Hepatocyte (in vitro differentiated cells): Measurements from ENCODE around the gene ADD2. TPM values are rescaled to one million over a fixed set of nuclear protein-coding genes. Genes with fewer than 3 reads are reported as not detected.

Source experiments
- DNase-seq: peaks from one replicate; pipeline ENCODE4 v3.0.0-alpha.2; 2016; ENCODE audit warnings: low spot score
- H2AFZ ChIP-seq: fragments of 200-600 bp; sonication (generic); 2 replicates; pipeline ENCODE4 v1.6.0; 2016; ENCODE audit warnings: antibody characterized with exemption, mild to moderate bottlenecking
- H3K27ac ChIP-seq: fragments of 200-600 bp; sonication (generic); 2 replicates; pipeline ENCODE4 v1.5.1; 2016; ENCODE audit warnings: mild to moderate bottlenecking
- H3K27me3 ChIP-seq: fragments of 200-600 bp; sonication (generic); 2 replicates; pipeline ENCODE4 v1.6.1; 2016
- H3K36me3 ChIP-seq: fragments of 200-600 bp; sonication (generic); replicated peaks from 2 replicates; pipeline ENCODE4 v1.5.1; 2016; ENCODE audit warnings: low read depth; ENCODE audit not compliant: insufficient read depth
- H3K4me1 ChIP-seq: fragments of 200-600 bp; sonication (generic); 2 replicates; pipeline ENCODE4 v1.5.1; 2016; ENCODE audit warnings: mild to moderate bottlenecking, moderate library complexity; ENCODE audit not compliant: insufficient read depth
- H3K4me2 ChIP-seq: fragments of 200-600 bp; sonication (generic); 2 replicates; pipeline ENCODE4 v1.6.0; 2016
- H3K4me3 ChIP-seq: fragments of 200-600 bp; sonication (generic); 2 replicates; pipeline ENCODE4 v1.5.1; 2016; ENCODE audit warnings: mild to moderate bottlenecking
- H3K79me2 ChIP-seq: fragments of 200-600 bp; sonication (generic); 2 replicates; pipeline ENCODE4 v1.6.0; 2017; ENCODE audit warnings: mild to moderate bottlenecking
- H3K9me2 ChIP-seq: fragments of 200-600 bp; sonication (generic); replicated peaks from 2 replicates; pipeline ENCODE4 v1.6.0; 2017; ENCODE audit warnings: mild to moderate bottlenecking; ENCODE audit not compliant: insufficient read depth
- H3K9me3 ChIP-seq: fragments of 200-600 bp; sonication (generic); 2 replicates; pipeline ENCODE4 v1.5.1; 2016; ENCODE audit warnings: low read depth, mild to moderate bottlenecking
- H4K20me1 ChIP-seq: fragments of 200-600 bp; sonication (generic); 2 replicates; pipeline ENCODE4 v1.6.0; 2016; ENCODE audit warnings: mild to moderate bottlenecking; ENCODE audit not compliant: insufficient read depth, poor library complexity, severe bottlenecking
- EZH2 ChIP-seq: fragments of 200-600 bp; sonication (generic); IDR thresholded peaks from 2 replicates; pipeline ENCODE4 v1.6.1; 2016; ENCODE audit warnings: antibody characterized with exemption, mild to moderate bottlenecking, borderline replicate concordance
- EZH2phosphoT487 ChIP-seq: fragments of 200-600 bp; sonication (generic); IDR thresholded peaks from one replicate; pipeline ENCODE4 v1.6.1; 2018; ENCODE audit warnings: antibody characterized with exemption, mild to moderate bottlenecking, low read depth, moderate library complexity; ENCODE audit not compliant: unreplicated experiment, severe bottlenecking
- WGBS: methylation state at CpG from one replicate; pipeline ENCODE4 v1.1.6; 2016; ENCODE audit warnings: low lambda C conversion rate; ENCODE audit errors: missing lambda C conversion rate; 5-methylcytosine and 5-hydroxymethylcytosine counted together
- polyA plus RNA-seq: library from polyadenylated mRNA; unstranded; fragments of >200 nt; fragmentation: Nextera tagmentation; extraction: Ambion mirVana; gene quantifications from 2 replicates; pipeline ENCODE4 v1.2.1, GENCODE V29; 2016
- total RNA-seq: library from RNA; depleted of rRNA; stranded (reverse); fragments of >200 nt; gene quantifications from 2 replicates; pipeline ENCODE4 v1.2.3, GENCODE V29; 2014
- TF ChIP-seq, protein P1 (sequence below): fragments of 200-600 bp; sonication (generic); IDR thresholded peaks from 2 replicates; pipeline ENCODE4 v1.5.1; 2016; ENCODE audit warnings: antibody characterized with exemption, mild to moderate bottlenecking; ENCODE audit not compliant: poor library complexity

The ADD2 gene
- total and polyA plus RNA-seq, 2 experiments from 2014 or later, result 0.74 to 2.4 TPM

DNA sequence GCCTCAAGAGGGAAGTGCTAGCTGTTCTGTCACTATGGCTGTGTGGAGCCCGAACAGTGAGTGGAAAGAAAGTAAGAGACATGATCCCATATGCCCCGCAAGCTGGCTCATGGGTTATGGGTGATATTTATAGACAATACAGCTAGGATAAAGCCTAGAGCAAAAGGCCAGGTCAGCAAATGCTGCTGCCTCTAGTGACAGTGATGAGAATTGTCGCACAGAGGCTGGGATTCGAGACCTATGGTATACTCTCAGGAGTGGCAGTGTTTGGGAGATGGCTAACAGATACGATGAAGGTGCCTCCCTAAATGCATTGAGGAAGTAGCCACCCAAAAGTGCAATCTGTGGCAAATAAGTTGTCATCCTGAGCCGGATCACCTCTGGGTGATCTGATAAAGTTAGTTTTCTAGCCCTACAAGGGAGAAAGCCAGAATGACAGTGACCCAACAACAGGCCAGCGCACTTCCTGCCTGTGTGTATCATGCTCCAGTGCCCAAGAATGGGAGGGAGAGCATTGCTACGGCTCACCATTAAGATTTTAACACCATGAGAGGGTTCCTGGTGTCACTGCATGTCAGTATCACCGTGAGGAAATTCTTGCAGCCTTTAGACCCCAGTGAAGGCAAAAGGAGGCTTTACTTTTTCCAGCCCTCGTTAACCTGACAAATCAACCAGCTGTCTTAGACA, 122.1 kb downstream of the ADD2 start:
- 64% methylated on average over 10 of the region's 10 CpGs for WGBS
- Histone ChIP-seq H3K36me3 (no peaks in the 10 kb centered on the region), H3K4me2 (no peak overlapping the region), H3K27me3 (peaks cover 6% of the 10 kb centered on the region), H3K4me1 (no peaks in the 10 kb centered on the region), H3K79me2 (no peaks in the 10 kb centered on the region), H2AFZ (no peak overlapping the region), H3K9me3 (no peaks in the 10 kb centered on the region), H3K4me3 (no peak overlapping the region), H3K27ac (no peak overlapping the region), H3K9me2 (no peaks in the 10 kb centered on the region), H4K20me1 (no peaks in the 10 kb centered on the region)
- no peak for DNase-seq
- TF ChIP-seq EZH2, result no peak
- TF ChIP-seq, protein P1, sequence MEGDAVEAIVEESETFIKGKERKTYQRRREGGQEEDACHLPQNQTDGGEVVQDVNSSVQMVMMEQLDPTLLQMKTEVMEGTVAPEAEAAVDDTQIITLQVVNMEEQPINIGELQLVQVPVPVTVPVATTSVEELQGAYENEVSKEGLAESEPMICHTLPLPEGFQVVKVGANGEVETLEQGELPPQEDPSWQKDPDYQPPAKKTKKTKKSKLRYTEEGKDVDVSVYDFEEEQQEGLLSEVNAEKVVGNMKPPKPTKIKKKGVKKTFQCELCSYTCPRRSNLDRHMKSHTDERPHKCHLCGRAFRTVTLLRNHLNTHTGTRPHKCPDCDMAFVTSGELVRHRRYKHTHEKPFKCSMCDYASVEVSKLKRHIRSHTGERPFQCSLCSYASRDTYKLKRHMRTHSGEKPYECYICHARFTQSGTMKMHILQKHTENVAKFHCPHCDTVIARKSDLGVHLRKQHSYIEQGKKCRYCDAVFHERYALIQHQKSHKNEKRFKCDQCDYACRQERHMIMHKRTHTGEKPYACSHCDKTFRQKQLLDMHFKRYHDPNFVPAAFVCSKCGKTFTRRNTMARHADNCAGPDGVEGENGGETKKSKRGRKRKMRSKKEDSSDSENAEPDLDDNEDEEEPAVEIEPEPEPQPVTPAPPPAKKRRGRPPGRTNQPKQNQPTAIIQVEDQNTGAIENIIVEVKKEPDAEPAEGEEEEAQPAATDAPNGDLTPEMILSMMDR, result peak; percentile 6
- no peak for TF ChIP-seq EZH2phosphoT487

GRCh38 chr2:70643715-70644114, 124.3 kb downstream of the ADD2 start:
- Histone ChIP-seq H3K4me2 (no peak overlapping the region), H2AFZ (no peak overlapping the region), H3K27me3 (peaks cover 17% of the 10 kb centered on the region), H3K79me2 (no peaks in the 10 kb centered on the region), H3K4me3 (no peak overlapping the region), H3K9me3 (no peaks in the 10 kb centered on the region), H3K27ac (no peak overlapping the region), H3K4me1 (no peaks in the 10 kb centered on the region), H3K9me2 (no peaks in the 10 kb centered on the region), H4K20me1 (no peaks in the 10 kb centered on the region), H3K36me3 (no peaks in the 10 kb centered on the region)
- 72% methylated on average over 12 of the region's 12 CpGs for WGBS
- TF ChIP-seq EZH2 (no peak), EZH2phosphoT487 (no peak)
- TF ChIP-seq, protein P1, result peak; percentile 30
- no peak for DNase-seq

DNA sequence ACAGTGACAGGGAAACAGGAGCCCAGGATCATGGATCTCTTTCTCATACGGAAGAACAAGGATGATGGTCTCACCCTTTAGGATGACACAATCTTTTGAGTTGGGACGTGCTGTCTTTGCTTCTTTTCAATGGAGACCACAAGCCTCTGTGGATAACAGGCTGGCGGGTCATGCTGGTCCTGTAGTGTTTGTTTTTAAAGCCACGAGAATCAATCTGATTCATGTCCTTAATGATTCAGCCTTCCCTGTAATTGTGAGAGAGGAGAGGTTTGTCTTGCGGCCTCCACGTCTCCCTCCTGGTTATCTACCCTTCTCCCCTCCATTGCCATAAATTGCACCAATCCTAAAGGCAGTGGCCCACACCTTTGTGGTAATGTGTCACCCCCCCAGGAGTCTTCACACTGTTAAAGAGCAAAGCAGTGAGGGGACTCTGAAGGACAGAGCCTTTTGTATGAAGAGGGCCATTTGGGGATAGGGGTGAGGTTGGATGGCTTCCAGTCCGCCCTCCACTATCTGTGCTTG, 126.7 kb downstream of the ADD2 start:
- Histone ChIP-seq H3K4me1 (no peaks in the 10 kb centered on the region), H3K9me2 (no peaks in the 10 kb centered on the region), H3K27ac (no peak overlapping the region), H3K4me2 (no peak overlapping the region), H3K79me2 (no peaks in the 10 kb centered on the region), H3K27me3 (peaks cover 17% of the 10 kb centered on the region), H4K20me1 (no peaks in the 10 kb centered on the region), H2AFZ (no peak overlapping the region), H3K36me3 (no peaks in the 10 kb centered on the region), H3K4me3 (no peak overlapping the region), H3K9me3 (no peaks in the 10 kb centered on the region)
- no peak for DNase-seq
- WGBS, result 84% methylated on average over 7 of the region's 7 CpGs
- TF ChIP-seq, protein P1, result no peak
